ENCODE data around the gene UPK3B.
"Not testable (repeated sequence)": the region's sequence is repeated elsewhere in the genome, so short reads cannot be mapped to it uniquely, and the experiment has no call there.

Gene UPK3B

GRCh38 chr7:76504351-76505167, 5.8 kb upstream of the UPK3B start:
- H3K4me1 Mint-ChIP-seq, DNase-seq, H3K4me3 Mint-ChIP-seq, H3K27me3 Mint-ChIP-seq, H3K9me3 Mint-ChIP-seq: not testable (repeated sequence)
- peak; percentile 27 for ATAC-seq
- H3K27ac Mint-ChIP-seq: peak overlapping the region in 1 of 2 donors; percentile 75

GRCh38 chr7:76505168-76506080, 4.9 kb upstream of the UPK3B start:
- no peak overlapping the region for H3K4me3 Mint-ChIP-seq
- ATAC-seq (peak; percentile 20), DNase-seq (no peak)
- H3K9me3 Mint-ChIP-seq: no peaks in the 10 kb centered on the region
- no peaks in the 10 kb centered on the region for H3K27me3 Mint-ChIP-seq
- no peak overlapping the region for H3K27ac Mint-ChIP-seq
- no peaks in the 10 kb centered on the region for H3K4me1 Mint-ChIP-seq

- Mint-ChIP-seq H3K9me3 (no peaks in the 10 kb centered on the region), H3K4me3 (no peak overlapping the region), H3K27ac (peak overlapping the region in 1 of 2 donors; percentile 19), H3K27me3 (no peaks in the 10 kb centered on the region), H3K4me1 (no peaks in the 10 kb centered on the region)
- ATAC-seq: no peak
- no peak for DNase-seq
Measured at GRCh38 chr7:76506081-76506440, 4.3 kb upstream of the UPK3B start.

- not testable (repeated sequence) for H3K4me1 Mint-ChIP-seq, ATAC-seq, H3K27me3 Mint-ChIP-seq
Measured at GRCh38 chr7:76506643-76507042, 3.7 kb upstream of the UPK3B start.

GRCh38 chr7:76507723-76508406, 2.5 kb upstream of the UPK3B start:
- no peak for DNase-seq
- Mint-ChIP-seq H3K27me3 (no peaks in the 10 kb centered on the region), H3K9me3 (no peaks in the 10 kb centered on the region), H3K4me1 (no peaks in the 10 kb centered on the region), H3K27ac (no peak overlapping the region), H3K4me3 (no peak overlapping the region)
- no peak for ATAC-seq

More at GRCh38 chr7:76506643-76507042, 3.7 kb upstream of the UPK3B start:
- not testable (repeated sequence) for H3K27ac Mint-ChIP-seq, H3K9me3 Mint-ChIP-seq, H3K4me3 Mint-ChIP-seq, DNase-seq

- not testable (repeated sequence) for H3K4me1 Mint-ChIP-seq, H3K27ac Mint-ChIP-seq, DNase-seq, H3K9me3 Mint-ChIP-seq, H3K27me3 Mint-ChIP-seq, H3K4me3 Mint-ChIP-seq
- peak; percentile 28 for ATAC-seq
Measured at GRCh38 chr7:76511200-76511910, 1.0 kb downstream of the UPK3B start.

GRCh38 chr7:76511911-76512885, 1.8 kb downstream of the UPK3B start:
- not testable (repeated sequence) for H3K4me1 Mint-ChIP-seq, H3K4me3 Mint-ChIP-seq, H3K9me3 Mint-ChIP-seq, H3K27me3 Mint-ChIP-seq, DNase-seq, H3K27ac Mint-ChIP-seq
- peak; percentile 51 for ATAC-seq

GRCh38 chr7:76512941-76513816, 2.8 kb downstream of the UPK3B start:
- Mint-ChIP-seq H3K27ac (no peak overlapping the region), H3K4me1 (no peaks in the 10 kb centered on the region), H3K27me3 (no peaks in the 10 kb centered on the region), H3K9me3 (no peaks in the 10 kb centered on the region), H3K4me3 (no peak overlapping the region)
- DNase-seq (peak in 1 of 2 donors; percentile 5), ATAC-seq (peak; percentile 44)

- DNase-seq: peak in 1 of 2 donors; percentile 4
- peak overlapping the region in 1 of 2 donors; percentile 54 for H3K27ac Mint-ChIP-seq
Measured at GRCh38 chr7:76513817-76514799, 3.8 kb downstream of the UPK3B start.

GRCh38 chr7:76514926-76515771, 4.8 kb downstream of the UPK3B start:
- H3K27ac Mint-ChIP-seq: no peak overlapping the region
- H3K9me3 Mint-ChIP-seq: no peaks in the 10 kb centered on the region
- H3K4me3 Mint-ChIP-seq: no peak overlapping the region
- peaks cover under 1% of the 10 kb centered on the region for H3K4me1 Mint-ChIP-seq
- DNase-seq: peak in 1 of 2 donors; percentile 7
- ATAC-seq: no peak
- H3K27me3 Mint-ChIP-seq: no peaks in the 10 kb centered on the region

More at GRCh38 chr7:76513817-76514799, 3.8 kb downstream of the UPK3B start:
- Mint-ChIP-seq H3K4me3 (no peak overlapping the region), H3K4me1 (no peaks in the 10 kb centered on the region), H3K9me3 (no peaks in the 10 kb centered on the region), H3K27me3 (no peaks in the 10 kb centered on the region)
- ATAC-seq: no peak

GRCh38 chr7:76515999-76516443, 5.7 kb downstream of the UPK3B start:
- Mint-ChIP-seq H3K4me1 (peaks cover 6% of the 10 kb centered on the region), H3K4me3 (no peak overlapping the region), H3K27me3 (no peaks in the 10 kb centered on the region), H3K9me3 (no peaks in the 10 kb centered on the region), H3K27ac (no peak overlapping the region)
- DNase-seq: peak in 1 of 2 donors; percentile 51
- no peak for ATAC-seq

GRCh38 chr7:76516932-76517331, 6.6 kb downstream of the UPK3B start:
- H3K27me3 Mint-ChIP-seq, H3K4me1 Mint-ChIP-seq, H3K4me3 Mint-ChIP-seq, H3K9me3 Mint-ChIP-seq, DNase-seq, H3K27ac Mint-ChIP-seq, ATAC-seq: not testable (repeated sequence)
